ENCODE measurements around the gene HSP90AB1.
A peak's percentile ranks its signal among the peaks of the same experiment; 100 is the strongest.
"Not testable (repeated sequence)": the region's sequence is repeated elsewhere in the genome, so short reads cannot be mapped to it uniquely, and the experiment has no call there.

Gene HSP90AB1

GRCh38 chr6:44222486-44223318 lies 24.2 kb upstream of the HSP90AB1 start:
- DNase-seq, result no peak

DNA sequence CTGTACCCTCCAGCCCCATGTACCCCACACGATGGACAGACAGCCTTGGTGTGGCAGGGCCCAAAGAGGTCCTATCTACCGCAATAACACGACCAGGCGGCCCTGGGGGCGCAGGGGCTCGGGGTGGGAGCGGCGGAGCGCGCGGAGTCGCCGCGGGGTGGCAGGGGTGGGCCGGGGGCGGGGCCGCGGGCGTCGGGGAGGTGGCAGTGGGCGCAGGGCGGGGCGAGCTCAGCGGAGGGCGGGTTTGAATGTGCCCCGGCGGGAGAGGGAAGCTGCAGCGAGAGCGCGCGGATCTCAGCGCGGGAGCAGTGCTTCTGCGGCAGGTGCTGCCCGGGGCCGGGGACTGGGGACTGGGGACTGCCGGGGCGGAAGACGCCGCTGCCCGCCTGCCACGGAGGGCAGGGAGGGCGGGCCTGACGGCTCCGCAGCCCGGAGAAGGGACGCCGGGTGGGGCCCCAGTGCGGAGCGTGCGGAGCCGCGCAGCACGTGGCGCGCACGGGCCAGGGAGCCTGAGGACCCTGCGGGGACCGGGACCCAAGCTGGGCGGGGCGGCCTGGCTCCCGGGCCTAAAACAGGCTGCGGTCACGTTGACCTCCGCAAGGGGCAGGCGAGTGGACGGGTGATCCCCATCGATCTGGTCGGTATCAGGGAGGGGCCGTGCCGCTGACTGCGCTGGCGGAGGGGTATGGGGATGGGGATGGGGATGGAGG lies 23.4 kb upstream of the HSP90AB1 start, which contains the start of gene SLC29A1:
Gene SLC29A1 (plus strand): TSS at position 277 of the 710 bp plus-strand sequence. CDS start 3,719 bp downstream, outside the sequence.
- DNase-seq, result peak; percentile 81

DNA sequence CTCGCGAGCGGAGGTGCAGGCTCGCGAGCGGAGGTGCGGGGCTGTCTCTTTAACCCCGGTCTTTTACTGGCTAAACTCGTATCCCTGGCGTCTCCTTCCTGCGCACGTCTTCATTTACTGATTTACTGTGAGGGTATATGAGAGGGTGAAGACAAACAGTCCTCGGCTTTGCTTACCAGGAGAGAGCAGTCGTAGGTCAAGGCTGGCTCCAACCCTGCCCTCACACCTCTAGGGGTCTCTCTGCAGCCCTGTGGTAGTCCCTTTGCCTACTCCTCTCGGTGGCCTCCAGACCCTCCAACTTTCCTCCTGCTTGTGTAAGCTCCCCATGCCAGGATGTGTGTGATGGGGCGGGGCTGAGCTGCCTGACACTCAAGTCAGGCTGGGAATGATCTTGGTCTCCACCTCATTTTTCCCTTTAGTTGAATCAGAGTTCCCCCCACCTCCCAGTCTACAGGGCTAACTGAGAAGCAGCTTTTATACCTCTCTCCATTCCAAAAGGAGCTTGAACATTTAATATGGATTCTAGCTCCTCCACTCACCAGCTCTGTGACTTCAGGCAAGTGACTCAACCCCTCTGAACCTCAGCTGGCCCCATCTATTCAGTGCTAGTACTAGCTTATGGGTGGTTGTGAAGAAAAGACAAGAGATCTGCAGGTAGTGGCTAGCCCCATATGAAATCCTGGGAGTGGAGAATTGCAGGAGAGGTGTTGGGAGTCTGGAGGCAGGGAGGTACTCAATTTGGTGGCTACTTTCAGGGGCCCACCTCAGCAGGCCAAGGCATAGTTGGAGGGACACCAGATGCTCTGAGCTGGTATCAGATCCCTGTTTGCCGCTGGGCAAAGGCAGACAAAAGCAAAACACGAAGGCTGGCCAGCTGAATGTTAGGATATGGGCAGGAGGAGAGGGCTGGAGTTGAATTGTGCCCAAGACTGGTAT lies 22.6 kb upstream of the HSP90AB1 start:
- no peak for DNase-seq

GRCh38 chr6:44224965-44225305 lies 22.0 kb upstream of the HSP90AB1 start:
- no peak for DNase-seq

DNA sequence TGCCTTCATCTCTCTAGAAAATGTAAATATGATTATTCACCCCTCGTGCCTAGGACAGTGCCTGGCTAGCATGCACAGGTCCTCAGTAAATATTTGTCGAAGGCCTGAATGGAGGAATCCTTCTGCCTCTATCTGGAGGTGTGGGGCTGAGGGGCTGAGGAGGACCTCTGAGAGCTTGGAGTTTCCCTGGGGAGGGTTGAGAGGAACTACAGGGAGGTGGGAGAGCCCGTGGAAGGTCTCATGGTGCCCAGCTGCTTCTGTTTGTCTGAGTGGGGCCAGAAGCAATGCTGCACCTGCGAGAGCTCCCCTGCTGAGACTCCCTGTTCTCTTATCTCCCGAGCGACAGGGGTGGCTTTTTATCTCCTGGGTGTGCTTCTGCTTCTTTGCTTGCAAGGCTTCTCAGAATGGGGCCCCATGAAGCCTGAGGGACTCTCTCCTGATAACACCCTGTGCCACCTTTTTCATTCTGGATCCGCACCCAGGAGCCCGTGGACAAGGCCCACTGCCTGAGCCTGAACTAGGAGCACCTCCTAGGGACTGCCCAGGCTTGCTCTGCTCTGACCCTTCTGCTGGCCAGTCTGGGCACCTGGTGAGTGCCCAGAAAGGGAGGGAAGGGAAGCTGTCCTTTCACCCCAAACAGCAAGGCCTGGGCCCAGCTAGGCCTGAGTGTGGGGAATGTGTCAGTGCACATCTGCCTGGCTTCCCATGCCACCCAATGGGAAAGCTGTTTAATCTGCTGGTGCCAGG lies 21.1 kb upstream of the HSP90AB1 start:
- no peak for DNase-seq

DNA sequence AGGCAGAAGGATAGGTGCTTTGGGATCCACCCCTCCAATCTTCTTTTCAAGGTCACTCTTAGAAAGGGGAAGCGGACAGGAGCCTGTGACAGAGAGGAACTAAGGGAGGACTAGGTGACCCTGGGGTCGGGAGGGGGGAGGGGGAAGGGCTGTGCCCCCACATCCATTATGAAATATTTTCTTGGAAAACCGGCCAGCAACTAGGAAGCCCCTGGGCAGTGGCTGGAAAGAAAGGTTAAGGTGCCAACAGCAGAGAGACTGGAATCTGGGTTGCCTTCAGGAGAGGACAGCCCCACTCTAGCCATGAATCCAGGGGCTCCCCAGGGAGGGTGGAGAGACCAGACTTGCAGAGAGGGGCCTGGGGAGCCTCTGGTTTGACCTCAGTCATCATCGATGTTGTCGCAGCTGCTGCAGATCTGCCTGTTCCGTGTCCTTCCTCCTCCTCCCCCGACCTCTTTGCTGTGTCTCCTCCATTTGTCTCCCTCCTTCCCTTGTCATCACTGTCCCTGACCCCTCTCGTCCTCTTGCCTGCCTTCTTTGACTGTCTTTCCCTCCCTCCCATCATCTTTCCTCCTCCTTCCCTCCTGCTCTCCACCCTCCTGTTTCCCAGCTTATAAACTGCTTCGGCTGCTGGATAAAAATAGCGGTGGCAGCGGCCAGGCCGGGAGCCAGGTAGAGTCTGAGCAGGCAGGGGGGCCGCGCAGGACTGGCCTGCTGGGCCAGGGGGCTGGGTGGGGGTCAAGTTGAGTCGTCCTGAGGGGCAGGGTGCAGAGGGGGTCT lies 20.3 kb upstream of the HSP90AB1 start:
- DNase-seq, result no peak

GRCh38 chr6:44227148-44227793 lies 19.6 kb upstream of the HSP90AB1 start:
- no peak for DNase-seq

DNA sequence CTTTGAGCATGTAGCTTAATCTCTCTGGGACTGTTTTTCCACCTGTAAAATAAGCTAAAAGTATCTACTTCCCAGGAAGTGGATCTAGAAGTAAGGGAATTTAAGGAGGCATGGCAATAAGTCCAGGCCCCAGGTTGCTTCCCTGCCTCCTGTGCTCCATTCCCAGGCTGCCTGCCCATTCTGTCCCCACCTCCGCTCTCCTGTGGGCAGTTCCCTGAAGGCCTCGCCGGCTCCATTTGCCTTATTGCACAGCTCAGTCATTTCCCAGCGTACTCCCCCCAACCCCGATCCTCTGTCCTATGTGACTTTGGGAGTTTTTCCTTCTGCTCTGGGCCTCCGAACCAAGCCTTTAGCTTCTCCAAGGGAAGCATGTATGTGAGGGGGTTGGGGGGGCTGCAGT lies 18.9 kb upstream of the HSP90AB1 start:
- no peak for DNase-seq

- no peak for DNase-seq
Observed at GRCh38 chr6:44228433-44228832, 18.5 kb upstream of the HSP90AB1 start.

GRCh38 chr6:44228836-44229235 lies 18.1 kb upstream of the HSP90AB1 start:
- no peak for DNase-seq

DNA sequence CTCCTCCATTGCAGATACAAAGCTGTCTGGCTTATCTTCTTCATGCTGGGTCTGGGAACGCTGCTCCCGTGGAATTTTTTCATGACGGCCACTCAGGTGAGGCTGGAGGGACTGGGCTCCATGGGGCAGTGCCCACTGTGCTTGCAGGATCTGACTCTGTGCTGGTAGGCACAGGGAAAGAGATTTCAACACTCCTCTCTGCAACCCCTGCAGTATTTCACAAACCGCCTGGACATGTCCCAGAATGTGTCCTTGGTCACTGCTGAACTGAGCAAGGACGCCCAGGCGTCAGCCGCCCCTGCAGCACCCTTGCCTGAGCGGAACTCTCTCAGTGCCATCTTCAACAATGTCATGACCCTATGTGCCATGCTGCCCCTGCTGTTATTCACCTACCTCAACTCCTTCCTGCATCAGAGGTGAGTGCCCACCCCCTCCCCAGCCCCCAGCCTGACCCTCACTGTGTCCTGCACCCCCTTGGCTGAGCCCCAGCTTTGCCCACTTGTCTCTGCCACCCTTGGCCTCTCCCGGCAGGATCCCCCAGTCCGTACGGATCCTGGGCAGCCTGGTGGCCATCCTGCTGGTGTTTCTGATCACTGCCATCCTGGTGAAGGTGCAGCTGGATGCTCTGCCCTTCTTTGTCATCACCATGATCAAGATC lies 17.4 kb upstream of the HSP90AB1 start:
- DNase-seq, result no peak

DNA sequence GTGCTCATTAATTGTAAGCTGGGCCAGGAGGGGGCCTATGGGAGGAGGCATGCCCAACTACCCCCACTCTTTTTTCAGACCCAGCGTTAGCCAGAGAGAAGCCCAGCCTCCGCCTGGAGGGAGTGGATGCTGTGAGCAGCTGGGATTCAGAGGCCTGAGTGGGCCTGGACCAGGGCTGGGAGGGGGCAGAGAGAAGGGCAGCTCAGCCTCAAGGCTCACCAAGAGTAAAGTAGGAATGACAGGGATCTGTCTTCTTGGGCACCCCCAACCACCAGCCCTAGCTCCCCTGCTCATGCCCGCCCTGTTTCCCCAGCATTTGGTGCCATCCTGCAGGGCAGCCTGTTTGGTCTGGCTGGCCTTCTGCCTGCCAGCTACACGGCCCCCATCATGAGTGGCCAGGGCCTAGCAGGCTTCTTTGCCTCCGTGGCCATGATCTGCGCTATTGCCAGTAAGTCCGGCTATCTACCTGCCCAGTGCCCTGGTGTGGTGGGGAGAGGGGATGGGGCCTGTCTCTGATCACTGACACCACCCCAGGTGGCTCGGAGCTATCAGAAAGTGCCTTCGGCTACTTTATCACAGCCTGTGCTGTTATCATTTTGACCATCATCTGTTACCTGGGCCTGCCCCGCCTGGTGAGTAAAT lies 16.7 kb upstream of the HSP90AB1 start:
- DNase-seq, result no peak

DNA sequence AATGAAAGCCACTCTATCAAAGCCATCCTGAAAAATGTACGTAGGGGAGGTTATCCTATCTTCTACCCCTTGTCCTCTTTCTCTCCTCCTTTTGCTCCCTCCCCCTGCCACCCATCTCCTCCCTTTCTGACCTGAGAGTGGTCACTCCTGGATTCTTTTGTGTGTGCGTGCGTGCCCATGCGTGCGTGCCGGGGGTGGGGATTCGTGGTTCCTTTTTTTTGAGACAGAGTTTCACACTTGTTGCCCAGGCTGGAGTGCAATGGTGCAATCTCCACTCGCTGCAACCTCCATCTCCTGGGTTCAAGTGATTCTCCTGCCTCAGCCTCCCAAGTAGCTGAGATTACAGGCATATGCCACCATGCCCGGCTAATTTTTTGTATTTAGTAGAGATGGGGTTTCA lies 15.5 kb upstream of the HSP90AB1 start:
- not testable (repeated sequence) for DNase-seq

GRCh38 chr6:44232676-44233566 lies 14.0 kb upstream of the HSP90AB1 start:
- DNase-seq, result no peak

DNA sequence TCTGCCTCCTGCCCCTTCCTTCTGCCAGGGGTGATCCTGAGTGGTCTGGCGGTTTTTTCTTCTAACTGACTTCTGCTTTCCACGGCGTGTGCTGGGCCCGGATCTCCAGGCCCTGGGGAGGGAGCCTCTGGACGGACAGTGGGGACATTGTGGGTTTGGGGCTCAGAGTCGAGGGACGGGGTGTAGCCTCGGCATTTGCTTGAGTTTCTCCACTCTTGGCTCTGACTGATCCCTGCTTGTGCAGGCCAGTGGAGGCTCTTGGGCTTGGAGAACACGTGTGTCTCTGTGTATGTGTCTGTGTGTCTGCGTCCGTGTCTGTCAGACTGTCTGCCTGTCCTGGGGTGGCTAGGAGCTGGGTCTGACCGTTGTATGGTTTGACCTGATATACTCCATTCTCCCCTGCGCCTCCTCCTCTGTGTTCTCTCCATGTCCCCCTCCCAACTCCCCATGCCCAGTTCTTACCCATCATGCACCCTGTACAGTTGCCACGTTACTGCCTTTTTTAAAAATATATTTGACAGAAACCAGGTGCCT lies 13.3 kb upstream of the HSP90AB1 start:
- no peak for DNase-seq

- no peak for DNase-seq
Observed at GRCh38 chr6:44234101-44235025, 12.5 kb upstream of the HSP90AB1 start.

- no peak for DNase-seq
Observed at GRCh38 chr6:44235269-44235668, 11.6 kb upstream of the HSP90AB1 start.

All from activated T-cell treated with anti-CD3 and anti-CD28 coated beads for 4 hours (primary cell).